HepG2 (cell line): ENCODE measurements around the gene GDAP1L1. TPM values are rescaled to one million over a fixed set of nuclear protein-coding genes. Genes with fewer than 3 reads are reported as not detected.
"Not testable (repeated sequence)": the region's sequence is repeated elsewhere in the genome, so short reads cannot be mapped to it uniquely, and the experiment has no call there.

Experiments used
- ATAC-seq: fragments of 200-7000 bp; cut with Tn5 transposase; 3 replicates; pipeline ENCODE4 v1.9.1; 2020; ENCODE audit warnings: mild to moderate bottlenecking, moderate library complexity
- BruUV-seq: library from RNA; stranded (reverse); fragments of 400-500 nt; replicated peaks from 2 replicates; lab custom pipeline; 2021; lab: Mats Ljungman, UMichigan
- CTCF ChIA-PET: fragments of 300-600 bp; formaldehyde crosslinking; extraction: SDS; loops from one replicate; lab custom pipeline; 2021; ENCODE audit warnings: low total read pairs, inconsistent platforms, low intra/inter-chr PET ratio; lab: Yijun Ruan, JAX
- POLR2A ChIA-PET: fragments of 350-600 bp; sonication (Branson Sonifier 250); formaldehyde crosslinking; loops from one replicate; lab custom pipeline; 2020; ENCODE audit warnings: antibody characterized with exemption, inconsistent platforms; lab: Yijun Ruan, JAX
- DNase-seq: peaks from one replicate; pipeline ENCODE4 v3.0.0-alpha.2; 2015; ENCODE audit warnings: low spot score
- FAIRE-seq: peaks from 3 replicates; lab custom pipeline; 2011; peaks lifted over from hg19 to GRCh38; lab: Jason Lieb, UNC
- H2AFZ ChIP-seq: one replicate; pipeline ENCODE4 v1.6.1; 2011; ENCODE audit warnings: low read length, inconsistent platforms
- H3K27ac ChIP-seq: fragments of 300-600 bp; 3 replicates; pipeline ENCODE4 v1.8.0; 2011; ENCODE audit warnings: mixed run types, mild to moderate bottlenecking, mixed read lengths, low read length, inconsistent platforms; ENCODE audit not compliant: insufficient read depth; ENCODE audit errors: extremely low read length
- H3K27me3 ChIP-seq, 2 experiments: fragments of 200-600 bp in 1 of 2; 2 replicates in 1 of 2; 3 replicates in 1 of 2; pipeline versions ENCODE4 v1.6.0 to v1.8.0; 2011; ENCODE audit warnings: low read length in 2 of 2, mild to moderate bottlenecking in 2 of 2, moderate library complexity in 2 of 2, inconsistent platforms in 1 of 2; ENCODE audit not compliant: insufficient read depth in 2 of 2, control insufficient read depth in 1 of 2
- H3K36me3 ChIP-seq, 2 experiments: fragments of 200-600 bp in 1 of 2; replicated peaks in 1 of 2; 2 replicates in 1 of 2; 3 replicates in 1 of 2; pipeline versions ENCODE4 v1.5.1 to v1.8.0; 2011; ENCODE audit warnings: low read length in 2 of 2, inconsistent platforms in 1 of 2; ENCODE audit not compliant: insufficient read depth in 2 of 2, control insufficient read depth in 1 of 2
- H3K4me1 ChIP-seq: 2 replicates; pipeline ENCODE4 v1.5.1; 2012; ENCODE audit warnings: low read length, inconsistent platforms; ENCODE audit not compliant: insufficient read depth
- H3K4me2 ChIP-seq: 2 replicates; pipeline ENCODE4 v1.6.0; 2011; ENCODE audit warnings: low read depth, low read length, inconsistent platforms
- H3K4me3 ChIP-seq, 3 experiments: fragments of 200-600 bp in 1 of 3; sonication (generic), shearing (Covaris generic) in 1 of 3; replicated peaks in 1 of 3; 2 replicates each; pipeline ENCODE4 v1.5.1; 2011 to 2016; ENCODE audit warnings: low read length in 3 of 3, inconsistent platforms in 2 of 3, low read depth in 2 of 3, mild to moderate bottlenecking in 2 of 3, control low read depth in 1 of 3, mixed read lengths in 1 of 3; ENCODE audit not compliant: insufficient read depth in 1 of 3
- H3K79me2 ChIP-seq: one replicate; pipeline ENCODE4 v1.6.1; 2011; ENCODE audit warnings: low read length, inconsistent platforms; ENCODE audit not compliant: insufficient read depth
- H3K9ac ChIP-seq: 2 replicates; pipeline ENCODE4 v1.6.0; 2011; ENCODE audit warnings: mild to moderate bottlenecking, low read depth, low read length, inconsistent platforms; ENCODE audit not compliant: insufficient read depth
- H3K9me3 ChIP-seq: 2 replicates; pipeline ENCODE4 v1.5.1; 2012; ENCODE audit warnings: mild to moderate bottlenecking, low read length
- H4K20me1 ChIP-seq: 2 replicates; pipeline ENCODE4 v1.6.0; 2011; ENCODE audit warnings: inconsistent platforms, mild to moderate bottlenecking, low read length, moderate library complexity; ENCODE audit not compliant: insufficient read depth
- CEBPB ChIP-seq: IDR thresholded peaks from 2 replicates; pipeline ENCODE4 v1.6.1; 2011; ENCODE audit warnings: low read depth, low read length, improper control_type of control experiment, borderline replicate concordance
- NFE2 ChIP-seq: sonication (generic); formaldehyde crosslinking; IDR thresholded peaks from 2 replicates; pipeline ENCODE4 v1.4.0; 2020; ENCODE audit warnings: missing genetic modification reagents
- RARG ChIP-seq: sonication (generic); formaldehyde crosslinking; IDR thresholded peaks from 2 replicates; pipeline ENCODE4 v1.4.0; 2020; ENCODE audit warnings: low read depth, mild to moderate bottlenecking, missing genetic modification reagents
- SP1 ChIP-seq, 2 experiments: fragments of 450-650 bp in 1 of 2; sonication (generic) in 1 of 2; formaldehyde crosslinking in 1 of 2; IDR thresholded peaks; 2 replicates each; pipeline versions ENCODE4 v1.4.0 to v1.6.1; 2016 to 2020; ENCODE audit warnings: missing genetic modification reagents in 1 of 2
- ZNF121 ChIP-seq: sonication (generic); formaldehyde crosslinking; IDR thresholded peaks from 2 replicates; pipeline ENCODE4 v1.5.0; 2020; ENCODE audit warnings: mild to moderate bottlenecking, missing genetic modification reagents
- ZNF230 ChIP-seq: sonication (generic); formaldehyde crosslinking; IDR thresholded peaks from 2 replicates; pipeline ENCODE4 v1.4.0; 2020; ENCODE audit warnings: mild to moderate bottlenecking, missing genetic modification reagents
- ZNF350 ChIP-seq: sonication (generic); formaldehyde crosslinking; IDR thresholded peaks from 2 replicates; pipeline ENCODE4 v1.4.0; 2020; ENCODE audit warnings: mild to moderate bottlenecking, low read depth, missing genetic modification reagents, borderline replicate concordance
- WGBS: methylation state at CpG from one replicate; pipeline ENCODE4 v1.1.6; 2017; ENCODE audit warnings: low lambda C conversion rate; 5-methylcytosine and 5-hydroxymethylcytosine counted together
- in situ Hi-C: cut with HindIII; loops from 2 replicates; pipeline ENCODE4 v1.10.0; 2017; ENCODE audit warnings: low pct_unique_long_range_greater_than_20kb; ENCODE audit not compliant: extremely low pct_ligation_motif_present
- intact Hi-C: fragments of 100-400 bp; cut with micrococcal nuclease; formaldehyde crosslinking; loops from one replicate; pipeline ENCODE4 v1.10.0; 2022; ENCODE audit not compliant: unreplicated experiment
- polyA plus RNA-seq, 8 experiments: library from polyadenylated mRNA; depleted of rRNA in 3 of 8; stranded (reverse) in 7 of 8; unstranded in 1 of 8; fragments of >200 nt; fragmentation: Illumina TruSeq in 4 of 8; extraction: Trizol in 4 of 8; gene quantifications; 2 replicates each; pipeline versions ENCODE4 v1.2.1 to v1.2.3, GENCODE V29; 2011 to 2016; ENCODE audit warnings: low read depth in 4 of 8, missing spikeins in 1 of 8, mixed read lengths in 1 of 8; ENCODE audit not compliant: insufficient read depth in 1 of 8
- total RNA-seq, 5 experiments: library from RNA; depleted of rRNA; stranded (reverse); fragments of >200 nt; fragmentation: Illumina TruSeq; extraction: Trizol; gene quantifications; 2 replicates each; pipeline ENCODE4 v1.2.3, GENCODE V29; 2016; ENCODE audit warnings: low read depth in 1 of 5
- TF ChIP-seq, protein P1 (sequence below): sonication (generic); formaldehyde crosslinking; IDR thresholded peaks from 2 replicates; pipeline ENCODE4 v1.5.0; 2020; ENCODE audit warnings: mild to moderate bottlenecking, missing genetic modification reagents

Gene GDAP1L1
- total and polyA plus RNA-seq, 2 of the 13 experiments (the other 11 are each of a cell fraction or from before 2014, with no cell fraction given), result 0.04 TPM; not detected in 1

DNA sequence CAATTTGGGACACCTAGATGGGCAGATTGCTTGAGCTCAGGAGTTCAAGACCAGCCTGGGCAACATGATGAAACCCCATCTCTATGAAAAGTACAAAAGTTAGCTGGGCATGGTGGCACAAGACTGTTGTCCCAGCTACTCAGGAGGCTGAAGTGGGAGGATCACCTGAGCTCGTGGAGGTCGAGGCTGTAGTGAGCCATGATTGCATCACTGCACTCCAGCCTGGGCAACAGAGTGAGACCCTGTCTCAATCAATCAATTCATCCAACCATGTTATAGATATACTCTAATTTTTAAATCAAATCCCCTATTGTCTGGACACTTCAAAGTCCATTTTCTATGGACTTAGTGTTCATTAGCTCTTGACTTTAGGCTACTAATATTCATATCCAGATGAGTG is 10.3 kb upstream of the GDAP1L1 start:
- H3K79me2 ChIP-seq, DNase-seq, in situ Hi-C loops, ATAC-seq, H4K20me1 ChIP-seq, H3K27me3 ChIP-seq, BruUV-seq, H3K4me3 ChIP-seq, CTCF ChIA-PET, H3K9me3 ChIP-seq: not testable (repeated sequence)
- WGBS, result 0% methylated on average over 2 of the region's 2 CpGs
- TF ChIP-seq ZNF121 (CRISPR knock-in tag), result peak; percentile 74
- TF ChIP-seq CEBPB, result peak; percentile 29; the same call in 1 of the 2 replicates
- TF ChIP-seq, protein P1, sequence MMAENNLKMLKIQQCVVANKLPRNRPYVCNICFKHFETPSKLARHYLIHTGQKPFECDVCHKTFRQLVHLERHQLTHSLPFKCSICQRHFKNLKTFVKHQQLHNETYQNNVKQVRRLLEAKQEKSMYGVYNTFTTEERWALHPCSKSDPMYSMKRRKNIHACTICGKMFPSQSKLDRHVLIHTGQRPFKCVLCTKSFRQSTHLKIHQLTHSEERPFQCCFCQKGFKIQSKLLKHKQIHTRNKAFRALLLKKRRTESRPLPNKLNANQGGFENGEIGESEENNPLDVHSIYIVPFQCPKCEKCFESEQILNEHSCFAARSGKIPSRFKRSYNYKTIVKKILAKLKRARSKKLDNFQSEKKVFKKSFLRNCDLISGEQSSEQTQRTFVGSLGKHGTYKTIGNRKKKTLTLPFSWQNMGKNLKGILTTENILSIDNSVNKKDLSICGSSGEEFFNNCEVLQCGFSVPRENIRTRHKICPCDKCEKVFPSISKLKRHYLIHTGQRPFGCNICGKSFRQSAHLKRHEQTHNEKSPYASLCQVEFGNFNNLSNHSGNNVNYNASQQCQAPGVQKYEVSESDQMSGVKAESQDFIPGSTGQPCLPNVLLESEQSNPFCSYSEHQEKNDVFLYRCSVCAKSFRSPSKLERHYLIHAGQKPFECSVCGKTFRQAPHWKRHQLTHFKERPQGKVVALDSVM, result peak; percentile 72; the same call in 1 of the 2 replicates
- TF ChIP-seq, all 625 proteins: peak for 3; not testable (repeated sequence) for 622
- FAIRE-seq, H3K9ac ChIP-seq, H3K4me1 ChIP-seq, intact Hi-C loops, H3K27ac ChIP-seq, H2AFZ ChIP-seq, POLR2A ChIA-PET, H3K36me3 ChIP-seq, H3K4me2 ChIP-seq: not testable (repeated sequence)

DNA sequence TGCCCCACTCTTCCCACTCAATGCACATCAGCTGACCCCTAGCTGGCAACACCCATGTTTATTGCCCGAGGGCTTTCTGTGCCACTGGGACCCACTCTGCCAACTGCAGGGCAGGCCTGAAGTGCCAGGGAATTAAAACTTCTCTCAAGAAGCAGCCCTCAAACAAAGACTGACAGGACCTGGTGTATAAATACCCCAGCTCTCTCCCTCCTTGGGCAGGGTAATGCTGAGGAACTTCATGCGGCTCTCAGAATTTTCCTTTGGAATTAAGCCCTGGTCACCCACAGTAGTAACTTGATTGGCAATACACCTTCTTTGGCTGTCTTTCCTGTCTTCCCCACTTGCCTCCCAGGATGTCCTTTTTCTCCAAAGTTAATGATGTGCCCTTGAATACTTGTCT is 5.3 kb upstream of the GDAP1L1 start:
- Histone ChIP-seq H3K4me2 (no peak overlapping the region), H3K79me2 (no peaks in the 10 kb centered on the region), H3K4me3 (no peak overlapping the region), H2AFZ (no peak overlapping the region), H3K9ac (no peak overlapping the region), H3K27ac (no peak overlapping the region), H3K9me3 (no peaks in the 10 kb centered on the region), H3K36me3 (no peaks in the 10 kb centered on the region), H3K4me1 (no peaks in the 10 kb centered on the region), H3K27me3 (peaks cover 0 to 3% of the 10 kb centered on the region in 2 experiments; a peak in 4 of 5 replicates), H4K20me1 (no peaks in the 10 kb centered on the region)
- in situ Hi-C loops, result no loop called here
- TF ChIP-seq ZNF230 (CRISPR knock-in tag), result no peak
- no peak for TF ChIP-seq SP1 (IDR thresholded peaks at IDR 0.05)
- no peak for TF ChIP-seq SP1 (CRISPR knock-in tag; IDR thresholded peaks at IDR 0.05)
- no peak for TF ChIP-seq NFE2 (CRISPR knock-in tag)
- TF ChIP-seq ZNF350, result no peak
- TF ChIP-seq RARG (CRISPR knock-in tag), result no peak
- ATAC-seq, result no peak
- intact Hi-C loops, result no loop called here
- BruUV-seq, result no TSS peak
- no peak for DNase-seq
- CTCF ChIA-PET, result no interaction called here
- POLR2A ChIA-PET, result no interaction called here
- no peak for FAIRE-seq
- WGBS, result 66% methylated on average over 2 of the region's 2 CpGs
